DND-41 (cell line): ENCODE results near the gene CSRP1.

ENCODE experiments used
- ATAC-seq: fragments of 200-7000 bp; cut with Tn5 transposase; 3 replicates; pipeline ENCODE4 v1.9.1; 2021; ENCODE audit warnings: low read depth; ENCODE audit not compliant: insufficient read depth
- DNase-seq: peaks from one replicate; pipeline ENCODE4 v3.0.0-alpha.2; 2020
- H2AFZ ChIP-seq: 2 replicates; pipeline ENCODE4 v1.6.0; 2012; ENCODE audit warnings: low read depth, low read length
- H3K27ac ChIP-seq: 2 replicates; pipeline ENCODE4 v1.5.1; 2012; ENCODE audit warnings: low read length, inconsistent platforms
- H3K27me3 ChIP-seq: fragments of 200-600 bp; sonication (generic); 2 replicates; pipeline ENCODE4 v1.6.0; 2012; ENCODE audit warnings: low read length, mild to moderate bottlenecking, inconsistent platforms; ENCODE audit not compliant: insufficient read depth, poor library complexity
- H3K36me3 ChIP-seq: 2 replicates; pipeline ENCODE4 v1.5.1; 2012; ENCODE audit warnings: low read length, inconsistent platforms; ENCODE audit not compliant: insufficient read depth
- H3K4me1 ChIP-seq: 2 replicates; pipeline ENCODE4 v1.5.1; 2012; ENCODE audit warnings: mild to moderate bottlenecking, low read length; ENCODE audit not compliant: insufficient read depth
- H3K4me2 ChIP-seq: 2 replicates; pipeline ENCODE4 v1.6.0; 2012; ENCODE audit warnings: mild to moderate bottlenecking, moderate library complexity, low read length, inconsistent platforms; ENCODE audit not compliant: insufficient read depth
- H3K4me3 ChIP-seq, 2 experiments: fragments of 200-600 bp in 1 of 2; shearing (Covaris generic) in 1 of 2; 2 replicates each; pipeline ENCODE4 v1.5.1; 2012 to 2016; ENCODE audit warnings: inconsistent platforms in 2 of 2, low read length in 2 of 2, mild to moderate bottlenecking in 2 of 2, low read depth in 1 of 2, moderate library complexity in 1 of 2
- H3K79me2 ChIP-seq: 2 replicates; pipeline ENCODE4 v1.6.0; 2012; ENCODE audit warnings: low read length, inconsistent platforms; ENCODE audit not compliant: insufficient read depth
- H3K9ac ChIP-seq: 2 replicates; pipeline ENCODE4 v1.6.0; 2012; ENCODE audit warnings: low read depth, mild to moderate bottlenecking, inconsistent platforms, low read length, moderate library complexity
- H3K9me3 ChIP-seq: 2 replicates; pipeline ENCODE4 v1.5.1; 2012; ENCODE audit warnings: low read length, moderate library complexity, mild to moderate bottlenecking, inconsistent platforms; ENCODE audit not compliant: insufficient read depth, severe bottlenecking
- H4K20me1 ChIP-seq: 2 replicates; pipeline ENCODE4 v1.6.0; 2012; ENCODE audit warnings: low read length; ENCODE audit not compliant: insufficient read depth
- CTCF ChIP-seq: IDR thresholded peaks from 2 replicates; pipeline ENCODE4 v1.5.1; 2012; ENCODE audit warnings: borderline replicate concordance, low read length, moderate library complexity, mild to moderate bottlenecking; ENCODE audit not compliant: poor library complexity, severe bottlenecking; ENCODE audit errors: extremely low read depth
- EZH2 ChIP-seq: IDR thresholded peaks from 3 replicates; pipeline ENCODE4 v1.6.1; 2012; ENCODE audit warnings: borderline replicate concordance, low read depth, mild to moderate bottlenecking, moderate library complexity, low read length, inconsistent platforms; ENCODE audit not compliant: severe bottlenecking

CSRP1 gene

GRCh38 chr1:201433609-201434008 is 73.3 kb downstream of the CSRP1 start:
- H3K4me2 ChIP-seq = no peak overlapping the region
- no peak overlapping the region for H3K27ac ChIP-seq
- H3K79me2 ChIP-seq = no peaks in the 10 kb centered on the region
- no peak for TF ChIP-seq CTCF
- no peak for TF ChIP-seq EZH2
- peaks cover 6% of the 10 kb centered on the region; the same call in 1 of the 2 replicates for H3K4me1 ChIP-seq
- DNase-seq (no peak), ATAC-seq (no peak)
- H2AFZ ChIP-seq = no peak overlapping the region
- H3K9ac ChIP-seq = no peak overlapping the region
- peaks cover 3% of the 10 kb centered on the region for H3K27me3 ChIP-seq
- no peaks in the 10 kb centered on the region for H3K36me3 ChIP-seq
- H4K20me1 ChIP-seq = no peaks in the 10 kb centered on the region
- H3K9me3 ChIP-seq = no peaks in the 10 kb centered on the region
- no peak overlapping the region for H3K4me3 ChIP-seq
